Activated B cell treated with CpG ODN at 0.5 μM for 24 hours (primary cell): ENCODE measurements around the gene DAGLA. TPM values are rescaled to one million over a fixed set of nuclear protein-coding genes. Genes with fewer than 3 reads are reported as not detected.

Experiments used
- ATAC-seq: fragments of 200-7000 bp; cut with Tn5 transposase; one replicate; pipeline ENCODE4 v1.10.0; 2021; ENCODE audit warnings: low read depth, mild to moderate bottlenecking, moderate library complexity
- CTCF ChIA-PET: fragments of 350-600 bp; sonication (Branson Sonifier 250); formaldehyde crosslinking; loops from one replicate; lab custom pipeline; 2021; ENCODE audit warnings: antibody characterized with exemption; lab: Charles Lee
- POLR2A ChIA-PET: fragments of 350-600 bp; sonication (Branson Sonifier 250); formaldehyde crosslinking; loops from one replicate; lab custom pipeline; 2021; ENCODE audit warnings: antibody characterized with exemption; lab: Charles Lee
- DNase-seq: peaks from one replicate; pipeline ENCODE4 v3.0.0; 2022
- H3K27ac Mint-ChIP-seq: one replicate; pipeline ENCODE4 v1.8.0; 2020; ENCODE audit warnings: mixed read lengths
- H3K27me3 Mint-ChIP-seq: one replicate; pipeline ENCODE4 v1.8.0; 2021; ENCODE audit warnings: mixed read lengths
- H3K36me3 Mint-ChIP-seq: one replicate; pipeline ENCODE4 v1.8.0; 2021; ENCODE audit warnings: low read depth, mixed read lengths
- H3K4me1 Mint-ChIP-seq: one replicate; pipeline ENCODE4 v1.8.0; 2021; ENCODE audit warnings: mixed read lengths
- H3K4me3 Mint-ChIP-seq: one replicate; pipeline ENCODE4 v1.8.0; 2020; ENCODE audit warnings: mild to moderate bottlenecking, mixed read lengths
- H3K9me3 Mint-ChIP-seq: one replicate; pipeline ENCODE4 v1.8.0; 2020; ENCODE audit warnings: mixed read lengths
- CTCF ChIP-seq: fragments of 200-600 bp; IDR thresholded peaks from one replicate; pipeline ENCODE4 v1.8.0; 2022; ENCODE audit warnings: antibody characterized with exemption, mild to moderate bottlenecking
- intact Hi-C: fragments of 100-400 bp; cut with micrococcal nuclease; formaldehyde crosslinking; loops from one replicate; pipeline ENCODE4 v1.15.1; 2024
- total RNA-seq: library from RNA; stranded (reverse); gene quantifications from 2 replicates; pipeline ENCODE4 v1.2.3, GENCODE V29; 2022

Gene DAGLA
- total RNA-seq, 1 donor from 2014 or later: not detected

GRCh38 chr11:61714316-61714715, 34.1 kb downstream of the DAGLA start:
- Mint-ChIP-seq H3K36me3 (no peaks in the 10 kb centered on the region), H3K4me1 (no peaks in the 10 kb centered on the region), H3K27me3 (peaks cover 3% of the 10 kb centered on the region), H3K9me3 (no peaks in the 10 kb centered on the region), H3K27ac (no peak overlapping the region), H3K4me3 (no peak overlapping the region)
- ATAC-seq (no peak), DNase-seq (no peak)
- TF ChIP-seq CTCF: no peak
- intact Hi-C loops: no loop called here
- POLR2A ChIA-PET: no interaction called here
- CTCF ChIA-PET: no interaction called here

- H3K36me3 Mint-ChIP-seq: no peaks in the 10 kb centered on the region
- POLR2A ChIA-PET: no interaction called here
- H3K4me1 Mint-ChIP-seq: no peaks in the 10 kb centered on the region
- ATAC-seq: no peak
- no peak overlapping the region for H3K27ac Mint-ChIP-seq
- TF ChIP-seq CTCF: no peak
- H3K27me3 Mint-ChIP-seq: peaks cover 3% of the 10 kb centered on the region
- no peak overlapping the region for H3K4me3 Mint-ChIP-seq
- CTCF ChIA-PET: no interaction called here
- H3K9me3 Mint-ChIP-seq: no peaks in the 10 kb centered on the region
- DNase-seq: no peak
- intact Hi-C loops: no loop called here
Observed at GRCh38 chr11:61714916-61715315, 34.7 kb downstream of the DAGLA start.

- intact Hi-C loops: no loop called here
- ATAC-seq: no peak
- TF ChIP-seq CTCF: no peak
- CTCF ChIA-PET: no interaction called here
- DNase-seq: no peak
- H3K4me3 Mint-ChIP-seq: no peak overlapping the region
- H3K36me3 Mint-ChIP-seq: no peaks in the 10 kb centered on the region
- H3K4me1 Mint-ChIP-seq: no peaks in the 10 kb centered on the region
- H3K9me3 Mint-ChIP-seq: no peaks in the 10 kb centered on the region
- H3K27me3 Mint-ChIP-seq: no peaks in the 10 kb centered on the region
- POLR2A ChIA-PET: interaction anchor here (0.5 kb wide), 1 partner anchor 220 kb away, joined by 3 read pairs; no protein-coding TSS in a partner anchor
- no peak overlapping the region for H3K27ac Mint-ChIP-seq
Observed at GRCh38 chr11:61715867-61716266, 35.7 kb downstream of the DAGLA start.

GRCh38 chr11:61716478-61717285, 36.5 kb downstream of the DAGLA start:
- TF ChIP-seq CTCF: no peak
- no peak for ATAC-seq
- Mint-ChIP-seq H3K4me1 (no peaks in the 10 kb centered on the region), H3K4me3 (no peak overlapping the region), H3K27me3 (no peaks in the 10 kb centered on the region), H3K27ac (no peak overlapping the region), H3K9me3 (no peaks in the 10 kb centered on the region), H3K36me3 (no peaks in the 10 kb centered on the region)
- DNase-seq: no peak
- POLR2A ChIA-PET: no interaction called here
- CTCF ChIA-PET: no interaction called here
- intact Hi-C loops: no loop called here

GRCh38 chr11:61717286-61718033, 37.3 kb downstream of the DAGLA start:
- CTCF ChIA-PET: no interaction called here
- Mint-ChIP-seq H3K27ac (no peak overlapping the region), H3K27me3 (no peaks in the 10 kb centered on the region), H3K4me1 (no peaks in the 10 kb centered on the region), H3K36me3 (no peaks in the 10 kb centered on the region), H3K9me3 (no peaks in the 10 kb centered on the region), H3K4me3 (no peak overlapping the region)
- no peak for TF ChIP-seq CTCF
- intact Hi-C loops: no loop called here
- ATAC-seq (no peak), DNase-seq (no peak)
- POLR2A ChIA-PET: no interaction called here
